Stimulated activated CD4-positive, alpha-beta T cell treated with anti-CD3 and anti-CD28 coated beads, Interleukin-15, amount 100 ng/mL, for 24 hours (primary cell): ENCODE data around the gene TYW1.
"Not testable (repeated sequence)": the region's sequence is repeated elsewhere in the genome, so short reads cannot be mapped to it uniquely, and the experiment has no call there.

ENCODE experiments used
- DNase-seq: peaks from one replicate; pipeline ENCODE4 v3.0.0-alpha.2; 2020

TYW1 gene

GRCh38 chr7:66996444-66997191 lies at the start of gene TYW1:
Gene TYW1 (plus strand): TSS chr7:66996833. CDS start chr7:66996979, 146 bp downstream.
- peak; percentile 99 for DNase-seq

- DNase-seq = no peak
These were observed 48.0 kb upstream of the TYW1 start for GRCh38 chr7:66948480-66949109.

GRCh38 chr7:66950311-66950710 lies 46.3 kb upstream of the TYW1 start:
- no peak for DNase-seq

- DNase-seq = no peak
These were observed 45.9 kb upstream of the TYW1 start for GRCh38 chr7:66950763-66951162.

- no peak for DNase-seq
These were observed 44.1 kb upstream of the TYW1 start for GRCh38 chr7:66952343-66953043.

GRCh38 chr7:66953044-66953427 lies 43.6 kb upstream of the TYW1 start:
- DNase-seq = no peak

- DNase-seq = no peak
These were observed 38.9 kb upstream of the TYW1 start for GRCh38 chr7:66957595-66958290.

GRCh38 chr7:66958538-66959350 lies 37.9 kb upstream of the TYW1 start:
- no peak for DNase-seq

- no peak for DNase-seq
These were observed 36.4 kb upstream of the TYW1 start for GRCh38 chr7:66960192-66960591.

GRCh38 chr7:66961096-66961495 lies 35.5 kb upstream of the TYW1 start:
- DNase-seq = no peak

- no peak for DNase-seq
These were observed 32.2 kb upstream of the TYW1 start for GRCh38 chr7:66964411-66964810.

GRCh38 chr7:66967029-66967428 lies 29.6 kb upstream of the TYW1 start:
- no peak for DNase-seq

GRCh38 chr7:66969001-66969400 lies 27.6 kb upstream of the TYW1 start:
- DNase-seq = not testable (repeated sequence)

GRCh38 chr7:66970310-66970709 lies 26.3 kb upstream of the TYW1 start:
- DNase-seq = no peak

- DNase-seq = no peak
These were observed 21.5 kb upstream of the TYW1 start for GRCh38 chr7:66974986-66975590.

GRCh38 chr7:66978312-66978711 lies 18.3 kb upstream of the TYW1 start:
- not testable (repeated sequence) for DNase-seq

GRCh38 chr7:66979013-66979412 lies 17.6 kb upstream of the TYW1 start:
- not testable (repeated sequence) for DNase-seq

GRCh38 chr7:66980336-66980735 lies 16.3 kb upstream of the TYW1 start:
- DNase-seq = not testable (repeated sequence)

GRCh38 chr7:66989552-66989951 lies 7.1 kb upstream of the TYW1 start:
- DNase-seq = not testable (repeated sequence)

GRCh38 chr7:66994051-66994450 lies 2.6 kb upstream of the TYW1 start:
- DNase-seq = not testable (repeated sequence)

- DNase-seq = peak; percentile 54
These were observed 2.0 kb upstream of the TYW1 start for GRCh38 chr7:66994691-66995049.
